Measurements from ENCODE around the gene ZBTB9.

The ZBTB9 gene

GRCh38 chr6:33419580-33420490 is 34.5 kb upstream of the ZBTB9 start, which contains the start of gene SYNGAP1:
SYNGAP1 (plus strand) TSS chr6:33420065; CDS start chr6:33420265, 200 bp downstream.
- peak; percentile 50 for DNase-seq

GRCh38 chr6:33420491-33421343 is 33.7 kb upstream of the ZBTB9 start:
- peak; percentile 18 for DNase-seq

- no peak for DNase-seq
These were observed 33.1 kb upstream of the ZBTB9 start for GRCh38 chr6:33421344-33421643.

GRCh38 chr6:33423777-33424176 is 30.6 kb upstream of the ZBTB9 start:
- no peak for DNase-seq

GRCh38 chr6:33424855-33425667 is 29.3 kb upstream of the ZBTB9 start:
- no peak for DNase-seq

GRCh38 chr6:33425668-33426577 is 28.5 kb upstream of the ZBTB9 start:
- DNase-seq: peak; percentile 70

- no peak for DNase-seq
These were observed 27.5 kb upstream of the ZBTB9 start for GRCh38 chr6:33426590-33427511.

GRCh38 chr6:33427585-33428223 is 26.7 kb upstream of the ZBTB9 start:
- peak; percentile 20 for DNase-seq

- DNase-seq: peak; percentile 44
These were observed 26.0 kb upstream of the ZBTB9 start for GRCh38 chr6:33428224-33428965.

- no peak for DNase-seq
These were observed 25.2 kb upstream of the ZBTB9 start for GRCh38 chr6:33428966-33429749.

- DNase-seq: no peak
These were observed 24.7 kb upstream of the ZBTB9 start for GRCh38 chr6:33429750-33430052.

GRCh38 chr6:33430334-33430733 is 24.0 kb upstream of the ZBTB9 start:
- DNase-seq: no peak

- peak; percentile 45 for DNase-seq
These were observed 23.1 kb upstream of the ZBTB9 start for GRCh38 chr6:33430991-33431879.

- no peak for DNase-seq
These were observed 22.4 kb upstream of the ZBTB9 start for GRCh38 chr6:33431880-33432541.

GRCh38 chr6:33432546-33432945 is 21.8 kb upstream of the ZBTB9 start:
- DNase-seq: no peak

- no peak for DNase-seq
These were observed 21.3 kb upstream of the ZBTB9 start for GRCh38 chr6:33433001-33433543.
